Aorta (tissue), 5 donors: ENCODE measurements around the gene UGDH. TPM values are rescaled to one million over a fixed set of nuclear protein-coding genes. Genes with fewer than 3 reads are reported as not detected.

ENCODE experiments used
- ATAC-seq: fragments of 200-7000 bp; cut with Tn5 transposase; one replicate; pipeline ENCODE4 v1.9.1; 2022; ENCODE audit warnings: moderate library complexity; ENCODE audit not compliant: low FRiP score
- DNase-seq, 2 donors: peaks; one replicate each; pipeline ENCODE4 v3.0.0-alpha.2; 2020
- H3K27ac ChIP-seq, 2 donors: one replicate each; pipeline ENCODE4 v1.5.1; 2013; ENCODE audit warnings: low read length in 2 of 2, mild to moderate bottlenecking in 2 of 2, moderate library complexity in 2 of 2, control low read depth in 1 of 2, inconsistent platforms in 1 of 2, low read depth in 1 of 2
- H3K27me3 ChIP-seq, 2 donors: one replicate each; pipeline ENCODE4 v1.6.1; 2013; ENCODE audit warnings: control low read depth in 1 of 2, low read length in 1 of 2, mild to moderate bottlenecking in 1 of 2, moderate library complexity in 1 of 2; ENCODE audit not compliant: insufficient read depth in 2 of 2, control insufficient read depth in 1 of 2
- H3K36me3 ChIP-seq, 2 donors: one replicate each; pipeline ENCODE4 v1.6.1; 2013; ENCODE audit warnings: control low read depth in 1 of 2, low read length in 1 of 2, mild to moderate bottlenecking in 1 of 2; ENCODE audit not compliant: insufficient read depth in 2 of 2, control insufficient read depth in 1 of 2
- H3K4me1 ChIP-seq, 2 donors: one replicate each; pipeline ENCODE4 v1.6.1; 2013; ENCODE audit warnings: low read length in 2 of 2, control low read depth in 1 of 2, mild to moderate bottlenecking in 1 of 2, moderate library complexity in 1 of 2; ENCODE audit not compliant: insufficient read depth in 2 of 2, control insufficient read depth in 1 of 2
- H3K4me3 ChIP-seq, 2 donors: one replicate each; pipeline ENCODE4 v1.5.1; 2013; ENCODE audit warnings: low read length in 2 of 2, control low read depth in 1 of 2, mild to moderate bottlenecking in 1 of 2
- H3K9me3 ChIP-seq: one replicate; pipeline ENCODE4 v1.6.1; 2013; ENCODE audit warnings: mild to moderate bottlenecking, low read length; ENCODE audit not compliant: control insufficient read depth
- WGBS, 2 donors: extraction: QIAGEN DNeasy Blood & Tissue Kit; methylation state at CpG; one replicate each; pipeline ENCODE4 v1.1.7; 2013; 5-methylcytosine and 5-hydroxymethylcytosine counted together
- intact Hi-C, 2 donors: fragments of 100-400 bp; cut with DNase I; formaldehyde crosslinking; loops; one replicate each; pipeline versions ENCODE4 v1.14.2 to v1.15.0; 2022
- polyA plus RNA-seq, 2 donors: library from polyadenylated mRNA; stranded (reverse); fragments of 200-250 nt; gene quantifications; one replicate each; pipeline ENCODE4 v1.2.3, GENCODE V29; 2013
- total RNA-seq, 2 donors: library from RNA; stranded (reverse); fragmentation: NEBNext Ultra II Directional; extraction: Animal tissue kit (Norgen Biotek cat#: 25700); gene quantifications; one replicate each; pipeline ENCODE4 v1.2.1, GENCODE V29; 2021
- donor health status: healthy with polysubstance abuse.
- donor health status: Bipolar disorder and iron deficiency.
- donor health status: DM: no; HTN: no; CAD: no.
- donor health status: DM: no; HTN: no; CAD: no.
- donor health status: DM: yes; HTN: yes; CAD: no.

The UGDH gene
- total and polyA plus RNA-seq, 4 donors = 16.8 to 116 (median 54.2) TPM

DNA sequence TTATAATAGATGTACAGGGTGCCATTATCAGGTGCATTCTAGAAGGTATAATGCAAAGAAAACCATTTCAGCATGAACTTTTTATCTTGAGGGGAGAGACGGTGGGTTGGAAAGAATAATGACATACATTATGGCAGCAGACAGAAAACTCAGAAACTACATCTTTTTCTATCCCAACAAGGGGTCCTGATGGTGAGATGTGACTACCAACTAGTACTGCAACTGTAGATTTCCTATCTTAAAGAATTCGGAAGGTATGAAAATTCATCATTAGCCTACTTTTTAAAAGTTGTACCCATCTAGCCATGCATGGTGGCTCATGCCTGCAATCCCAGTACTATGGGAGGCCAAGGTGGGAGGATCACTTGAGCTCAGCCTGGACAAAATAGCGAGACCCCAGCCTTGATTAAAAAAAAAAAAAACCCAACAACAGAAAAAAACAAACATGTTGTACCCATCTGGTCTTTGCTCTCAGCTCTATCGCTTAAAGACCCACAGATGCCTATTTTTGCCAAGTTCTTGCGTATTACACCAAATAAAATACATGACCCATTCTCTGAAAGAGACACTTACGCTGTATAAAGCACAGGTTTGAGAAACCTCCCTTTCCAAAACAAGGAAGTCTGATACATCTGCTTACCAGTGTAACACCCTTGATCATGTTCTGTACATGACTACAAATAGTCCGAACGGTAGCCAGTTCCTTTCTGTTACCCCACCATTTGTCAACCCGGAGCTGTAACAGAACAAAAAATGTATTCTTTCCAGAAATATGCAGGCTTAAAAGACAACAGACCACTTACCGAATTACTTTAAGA is 70.1 kb downstream of the UGDH start:
- ATAC-seq = no peak
- DNase-seq = no peak
- 73 to 74% methylated on average over 10 of the region's 10 CpGs for WGBS, 2 donors
- H3K27ac ChIP-seq = no peak overlapping the region
- intact Hi-C loops = loop anchor here in 1 of 2 donors (10.0 kb wide), 1 partner anchor 92 kb away; the partner anchor contains the start of gene RFC1
- H3K4me1 ChIP-seq = peaks cover 0 to 1% of the 10 kb centered on the region in 2 donors
- no peaks in the 10 kb centered on the region for H3K9me3 ChIP-seq
- peak overlapping the region; percentile 34 to 55 for H3K4me3 ChIP-seq
- H3K27me3 ChIP-seq = no peaks in the 10 kb centered on the region
- peaks cover 0 to 5% of the 10 kb centered on the region in 2 donors for H3K36me3 ChIP-seq

- no peaks in the 10 kb centered on the region for H3K9me3 ChIP-seq
- H3K27me3 ChIP-seq = no peaks in the 10 kb centered on the region
- H3K4me3 ChIP-seq = no peak overlapping the region
- DNase-seq (no peak), ATAC-seq (no peak)
- WGBS, 2 donors = 87 to 90% methylated on average over 6 of the region's 6 CpGs
- intact Hi-C loops = loop anchor here in 1 of 2 donors (10.0 kb wide), 1 partner anchor 91 kb away; the partner anchor contains the start of gene RFC1
- H3K4me1 ChIP-seq = peaks cover 0 to 1% of the 10 kb centered on the region in 2 donors
- H3K27ac ChIP-seq = no peak overlapping the region
- H3K36me3 ChIP-seq = peaks cover 0 to 5% of the 10 kb centered on the region in 2 donors
These were observed 71.8 kb downstream of the UGDH start for GRCh38 chr4:39455486-39455885.

DNA sequence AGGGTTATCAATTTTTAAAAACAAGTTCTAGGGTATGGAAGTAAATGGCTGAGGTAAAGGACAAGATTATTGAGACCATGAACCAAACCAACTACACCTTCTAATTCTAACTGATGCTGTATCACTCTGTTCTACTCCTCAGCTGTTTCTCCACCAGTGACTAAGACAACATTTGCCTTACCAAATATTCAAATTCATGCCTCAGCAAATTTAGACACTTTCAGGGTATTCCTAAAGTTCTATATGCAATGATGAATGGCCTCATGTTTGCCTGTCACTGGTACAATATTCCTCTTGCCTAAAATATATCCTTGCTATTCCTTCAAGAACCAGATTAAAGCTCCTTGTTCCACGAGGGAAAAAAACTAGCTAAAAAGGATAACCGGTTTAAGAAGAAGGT is 73.5 kb downstream of the UGDH start:
- Histone ChIP-seq H3K27me3 (no peaks in the 10 kb centered on the region), H3K27ac (no peak overlapping the region), H3K9me3 (no peaks in the 10 kb centered on the region), H3K36me3 (peaks cover 0 to 5% of the 10 kb centered on the region in 2 donors), H3K4me3 (no peak overlapping the region), H3K4me1 (no peaks in the 10 kb centered on the region)
- intact Hi-C loops = loop anchor here in 1 of 2 donors (10.0 kb wide), 1 partner anchor 89 kb away; the partner anchor contains the start of gene RFC1
- WGBS, 2 donors = 71 to 73% methylated on average over 2 of the region's 2 CpGs
- no peak for DNase-seq
- no peak for ATAC-seq

- H3K9me3 ChIP-seq = no peaks in the 10 kb centered on the region
- H3K36me3 ChIP-seq = peaks cover 0 to 5% of the 10 kb centered on the region in 2 donors
- no peak for DNase-seq
- intact Hi-C loops = loop anchor here in 1 of 2 donors (10.0 kb wide), 1 partner anchor 88 kb away; the partner anchor contains the start of gene RFC1
- H3K27ac ChIP-seq = no peak overlapping the region
- H3K27me3 ChIP-seq = no peaks in the 10 kb centered on the region
- 72 to 76% methylated on average over 11 of the region's 11 CpGs for WGBS, 2 donors
- ATAC-seq = no peak
- H3K4me1 ChIP-seq = no peaks in the 10 kb centered on the region
- no peak overlapping the region for H3K4me3 ChIP-seq
These were observed 74.2 kb downstream of the UGDH start for GRCh38 chr4:39452860-39453587.

GRCh38 chr4:39452153-39452859 is 74.9 kb downstream of the UGDH start:
- ATAC-seq = no peak
- H3K27me3 ChIP-seq = no peaks in the 10 kb centered on the region
- intact Hi-C loops = loop anchor here in 1 of 2 donors (10.0 kb wide), 1 partner anchor 88 kb away; the partner anchor contains the start of gene RFC1
- WGBS, 2 donors = 82 to 85% methylated on average over 6 of the region's 6 CpGs
- H3K9me3 ChIP-seq = no peaks in the 10 kb centered on the region
- no peak overlapping the region for H3K27ac ChIP-seq
- no peak for DNase-seq
- peaks cover 0 to 5% of the 10 kb centered on the region in 2 donors for H3K36me3 ChIP-seq
- H3K4me3 ChIP-seq = no peak overlapping the region
- no peaks in the 10 kb centered on the region for H3K4me1 ChIP-seq

- DNase-seq = no peak
- Histone ChIP-seq H3K27me3 (no peaks in the 10 kb centered on the region), H3K27ac (no peak overlapping the region), H3K4me3 (no peak overlapping the region), H3K9me3 (no peaks in the 10 kb centered on the region), H3K4me1 (no peaks in the 10 kb centered on the region), H3K36me3 (peaks cover 0 to 3% of the 10 kb centered on the region in 2 donors)
- intact Hi-C loops = loop anchor here in 1 of 2 donors (10.0 kb wide), 1 partner anchor 87 kb away; the partner anchor contains the start of gene RFC1
- no peak for ATAC-seq
- 83 to 85% methylated on average over 6 of the region's 6 CpGs for WGBS, 2 donors
These were observed 75.7 kb downstream of the UGDH start for GRCh38 chr4:39451423-39452023.

GRCh38 chr4:39450618-39451017 is 76.6 kb downstream of the UGDH start:
- DNase-seq (no peak), ATAC-seq (no peak)
- peaks cover 0 to 2% of the 10 kb centered on the region in 2 donors for H3K36me3 ChIP-seq
- no peak overlapping the region for H3K4me3 ChIP-seq
- intact Hi-C loops = loop anchor here in 1 of 2 donors (10.0 kb wide), 1 partner anchor 86 kb away; the partner anchor contains the start of gene RFC1
- H3K27ac ChIP-seq = no peak overlapping the region
- no peaks in the 10 kb centered on the region for H3K4me1 ChIP-seq
- H3K9me3 ChIP-seq = no peaks in the 10 kb centered on the region
- H3K27me3 ChIP-seq = no peaks in the 10 kb centered on the region
- WGBS, 2 donors = 59 to 81% methylated on average over 2 of the region's 2 CpGs
